ENCODE data around the gene DSTYK. TPM values are rescaled to one million over a fixed set of nuclear protein-coding genes. Genes with fewer than 3 reads are reported as not detected.
A peak's percentile ranks its signal among the peaks of the same experiment; 100 is the strongest.

DSTYK gene, protein sequence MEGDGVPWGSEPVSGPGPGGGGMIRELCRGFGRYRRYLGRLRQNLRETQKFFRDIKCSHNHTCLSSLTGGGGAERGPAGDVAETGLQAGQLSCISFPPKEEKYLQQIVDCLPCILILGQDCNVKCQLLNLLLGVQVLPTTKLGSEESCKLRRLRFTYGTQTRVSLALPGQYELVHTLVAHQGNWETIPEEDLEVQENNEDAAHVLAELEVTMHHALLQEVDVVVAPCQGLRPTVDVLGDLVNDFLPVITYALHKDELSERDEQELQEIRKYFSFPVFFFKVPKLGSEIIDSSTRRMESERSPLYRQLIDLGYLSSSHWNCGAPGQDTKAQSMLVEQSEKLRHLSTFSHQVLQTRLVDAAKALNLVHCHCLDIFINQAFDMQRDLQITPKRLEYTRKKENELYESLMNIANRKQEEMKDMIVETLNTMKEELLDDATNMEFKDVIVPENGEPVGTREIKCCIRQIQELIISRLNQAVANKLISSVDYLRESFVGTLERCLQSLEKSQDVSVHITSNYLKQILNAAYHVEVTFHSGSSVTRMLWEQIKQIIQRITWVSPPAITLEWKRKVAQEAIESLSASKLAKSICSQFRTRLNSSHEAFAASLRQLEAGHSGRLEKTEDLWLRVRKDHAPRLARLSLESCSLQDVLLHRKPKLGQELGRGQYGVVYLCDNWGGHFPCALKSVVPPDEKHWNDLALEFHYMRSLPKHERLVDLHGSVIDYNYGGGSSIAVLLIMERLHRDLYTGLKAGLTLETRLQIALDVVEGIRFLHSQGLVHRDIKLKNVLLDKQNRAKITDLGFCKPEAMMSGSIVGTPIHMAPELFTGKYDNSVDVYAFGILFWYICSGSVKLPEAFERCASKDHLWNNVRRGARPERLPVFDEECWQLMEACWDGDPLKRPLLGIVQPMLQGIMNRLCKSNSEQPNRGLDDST
- 1 to 10 TPM; 2.2 to 9.8 (median 6.5) TPM for total RNA-seq

DNA sequence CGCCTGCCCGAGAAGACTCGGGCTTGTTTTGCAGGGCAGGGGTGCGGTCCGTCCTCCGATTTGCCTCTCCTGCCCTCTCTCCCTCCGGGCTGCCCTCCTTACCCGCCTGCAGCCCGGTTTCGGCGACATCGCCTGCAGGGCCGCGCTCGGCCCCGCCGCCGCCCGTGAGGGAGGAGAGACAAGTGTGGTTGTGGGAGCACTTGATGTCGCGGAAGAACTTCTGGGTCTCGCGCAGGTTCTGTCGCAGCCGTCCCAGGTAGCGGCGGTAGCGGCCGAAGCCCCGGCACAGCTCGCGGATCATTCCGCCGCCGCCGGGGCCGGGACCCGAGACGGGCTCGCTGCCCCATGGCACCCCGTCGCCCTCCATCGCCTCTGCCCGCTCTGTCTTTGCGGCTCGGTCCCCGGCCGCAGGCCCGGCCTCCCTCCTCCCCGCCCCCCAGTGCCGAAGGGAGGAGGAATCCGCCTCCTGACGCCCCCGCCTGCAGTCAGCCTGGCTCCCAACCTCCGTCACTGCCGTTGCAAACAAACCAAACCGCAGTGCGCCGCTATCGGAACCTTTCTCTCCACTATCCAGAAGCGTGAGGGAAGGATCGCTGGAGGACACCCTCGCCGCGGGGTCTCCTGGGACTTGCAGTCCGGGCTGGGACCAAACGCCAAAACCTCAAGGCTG is at the start of gene DSTYK:
Gene DSTYK, minus strand, starts transcription at position 534 of the 670 bp plus-strand sequence. Its CDS starts 167 bp downstream, at position 367.
- no peak for TF ChIP-seq EP300 (IDR thresholded peaks at IDR 0.05; ENCODE audit: low read depth)
- TF ChIP-seq POLR2AphosphoS5 (IDR thresholded peaks at IDR 0.05), result peak; percentile 87 to 90 (median 88)
- TF ChIP-seq, protein P1, sequence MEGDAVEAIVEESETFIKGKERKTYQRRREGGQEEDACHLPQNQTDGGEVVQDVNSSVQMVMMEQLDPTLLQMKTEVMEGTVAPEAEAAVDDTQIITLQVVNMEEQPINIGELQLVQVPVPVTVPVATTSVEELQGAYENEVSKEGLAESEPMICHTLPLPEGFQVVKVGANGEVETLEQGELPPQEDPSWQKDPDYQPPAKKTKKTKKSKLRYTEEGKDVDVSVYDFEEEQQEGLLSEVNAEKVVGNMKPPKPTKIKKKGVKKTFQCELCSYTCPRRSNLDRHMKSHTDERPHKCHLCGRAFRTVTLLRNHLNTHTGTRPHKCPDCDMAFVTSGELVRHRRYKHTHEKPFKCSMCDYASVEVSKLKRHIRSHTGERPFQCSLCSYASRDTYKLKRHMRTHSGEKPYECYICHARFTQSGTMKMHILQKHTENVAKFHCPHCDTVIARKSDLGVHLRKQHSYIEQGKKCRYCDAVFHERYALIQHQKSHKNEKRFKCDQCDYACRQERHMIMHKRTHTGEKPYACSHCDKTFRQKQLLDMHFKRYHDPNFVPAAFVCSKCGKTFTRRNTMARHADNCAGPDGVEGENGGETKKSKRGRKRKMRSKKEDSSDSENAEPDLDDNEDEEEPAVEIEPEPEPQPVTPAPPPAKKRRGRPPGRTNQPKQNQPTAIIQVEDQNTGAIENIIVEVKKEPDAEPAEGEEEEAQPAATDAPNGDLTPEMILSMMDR (IDR thresholded peaks at IDR 0.05), result no peak
- peak; percentile 86 for TF ChIP-seq POLR2A (IDR thresholded peaks at IDR 0.05)
- H3K4me3 ChIP-seq, result peak within 1 kb of the TSS; percentile 78 to 97 (median 82)
- peak; percentile 93 for DNase-seq
- H3K9me3 ChIP-seq, result no peaks in the 10 kb centered on the region
- no peaks in the 10 kb centered on the region for H3K36me3 ChIP-seq
- in situ Hi-C loops (cut with MboI; ENCODE audit: low pct_ligation_motif_present in 1 of 4, low pct_unique_long_range_greater_than_20kb in 1 of 4, low sequenced_read_pairs in 3 of 4), result no loop called here
- peaks cover 0 to 23% (median 7%) of the 10 kb centered on the region in 4 donors for H3K4me1 ChIP-seq
- WGBS, 2 donors (ENCODE audit: low coverage in 1 of 2), result 0% methylated on average over 42 of the region's 67 CpGs; no CpG with 5 or more reads in 1 of the 2 donors
- H3K27me3 ChIP-seq, result no peaks in the 10 kb centered on the region
- H3K27ac ChIP-seq, result peak within 1 kb of the TSS; percentile 85 to 96 (median 92)
- intact Hi-C loops (cut with DNase I; ENCODE audit: low total_unique reads), result no loop called here

DNA sequence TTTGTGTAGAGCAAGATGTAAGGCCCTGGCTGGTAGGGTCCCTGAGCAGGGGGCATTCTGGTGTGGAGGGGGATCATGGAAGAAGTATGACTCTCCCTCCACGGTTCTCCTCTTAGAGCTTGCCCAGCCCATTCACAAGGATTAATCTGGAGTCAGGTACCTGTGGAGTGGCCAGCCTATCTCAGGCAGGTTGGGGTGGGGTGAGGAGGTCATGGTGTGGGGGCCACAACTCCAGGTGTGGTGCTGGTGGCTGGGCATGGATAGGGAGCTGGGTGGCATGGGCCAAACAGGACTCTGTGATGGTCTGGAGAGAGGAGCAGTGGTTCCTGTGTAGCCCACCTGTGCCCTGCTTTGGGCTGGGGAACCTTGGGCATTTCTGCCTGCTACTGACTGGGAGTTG is 48.5 kb upstream of the DSTYK start:
- H3K9me3 ChIP-seq, result no peaks in the 10 kb centered on the region
- 69 to 80% methylated on average over 1 of the region's 1 CpG for WGBS, 2 donors (ENCODE audit: low coverage in 1 of 2)
- peaks cover 0 to 31% (median 3%) of the 10 kb centered on the region in 4 donors for H3K4me1 ChIP-seq
- DNase-seq, result no peak
- H3K4me3 ChIP-seq, result no peak overlapping the region
- H3K27me3 ChIP-seq, result no peaks in the 10 kb centered on the region
- H3K27ac ChIP-seq, result no peak overlapping the region
- TF ChIP-seq EP300 (IDR thresholded peaks at IDR 0.05; ENCODE audit: low read depth) (no peak), POLR2A (IDR thresholded peaks at IDR 0.05) (no peak), POLR2AphosphoS5 (IDR thresholded peaks at IDR 0.05) (no peak)
- TF ChIP-seq, protein P1 (IDR thresholded peaks at IDR 0.05), result no peak
- intact Hi-C loops (cut with DNase I; ENCODE audit: low total_unique reads), result loop anchor here (10.0 kb wide), 1 partner anchor 115 kb away; no protein-coding TSS in a partner anchor
- in situ Hi-C loops (cut with MboI; ENCODE audit: low pct_ligation_motif_present in 1 of 4, low pct_unique_long_range_greater_than_20kb in 1 of 4, low sequenced_read_pairs in 3 of 4), result loop anchor here in 2 of 4 donors (10.0 kb wide), 2 partner anchors 275 to 285 kb away; no protein-coding TSS in a partner anchor
- no peaks in the 10 kb centered on the region for H3K36me3 ChIP-seq

DNA sequence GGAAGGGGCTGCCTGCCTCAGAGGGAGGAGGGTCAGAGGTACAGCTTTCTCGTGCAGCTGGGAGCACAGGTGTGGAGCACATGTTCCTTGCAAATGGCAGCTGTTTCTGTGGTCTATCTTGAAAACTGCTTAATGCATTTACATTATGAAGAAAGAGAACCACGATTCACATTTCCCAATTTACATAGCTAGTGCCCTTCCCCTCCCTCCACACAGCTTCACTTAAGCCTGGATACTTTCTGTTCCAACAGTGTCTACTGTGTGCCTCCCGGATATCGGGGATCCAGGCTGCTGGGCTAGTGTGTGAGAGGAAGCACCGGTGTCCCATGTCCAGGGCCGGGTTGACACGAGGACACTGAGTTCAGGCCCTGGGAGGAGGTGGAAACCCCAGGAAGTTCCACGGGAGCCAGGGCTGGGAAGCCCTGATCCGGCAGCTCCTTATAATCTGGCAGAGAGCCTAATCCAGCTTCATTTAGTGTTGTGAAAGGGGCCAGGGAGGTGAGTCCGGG is 47.9 kb upstream of the DSTYK start:
- intact Hi-C loops (cut with DNase I; ENCODE audit: low total_unique reads), result loop anchor here (10.0 kb wide), 1 partner anchor 115 kb away; no protein-coding TSS in a partner anchor
- H3K27me3 ChIP-seq, result no peaks in the 10 kb centered on the region
- peaks cover 0 to 31% (median 3%) of the 10 kb centered on the region in 4 donors for H3K4me1 ChIP-seq
- H3K9me3 ChIP-seq, result no peaks in the 10 kb centered on the region
- H3K4me3 ChIP-seq, result no peak overlapping the region
- no peak for DNase-seq
- H3K36me3 ChIP-seq, result no peaks in the 10 kb centered on the region
- TF ChIP-seq POLR2A (IDR thresholded peaks at IDR 0.05) (no peak), EP300 (IDR thresholded peaks at IDR 0.05; ENCODE audit: low read depth) (no peak), POLR2AphosphoS5 (IDR thresholded peaks at IDR 0.05) (no peak)
- TF ChIP-seq, protein P1 (IDR thresholded peaks at IDR 0.05), result no peak
- H3K27ac ChIP-seq, result no peak overlapping the region
- in situ Hi-C loops (cut with MboI; ENCODE audit: low pct_ligation_motif_present in 1 of 4, low pct_unique_long_range_greater_than_20kb in 1 of 4, low sequenced_read_pairs in 3 of 4), result loop anchor here in 2 of 4 donors (10.0 kb wide), 2 partner anchors 275 to 285 kb away; no protein-coding TSS in a partner anchor
- WGBS, 2 donors (ENCODE audit: low coverage in 1 of 2), result 54% methylated on average over 10 of the region's 10 CpGs; no CpG with 5 or more reads in 1 of the 2 donors
